Breast epithelium (tissue), 4 donors: ENCODE data around the gene FNIP1. TPM values are rescaled to one million over a fixed set of nuclear protein-coding genes. Genes with fewer than 3 reads are reported as not detected.
"Not testable (repeated sequence)": the region's sequence is repeated elsewhere in the genome, so short reads cannot be mapped to it uniquely, and the experiment has no call there.

Experiments
- DNase-seq, 2 donors: peaks; one replicate each; pipeline ENCODE4 v3.0.0-alpha.2; 2019; ENCODE audit warnings: low spot score in 2 of 2
- H3K27ac ChIP-seq, 2 donors: fragments of 200-600 bp; sonication (generic) in 1 of 2; one replicate each; pipeline ENCODE4 v1.5.1; 2016 to 2019; ENCODE audit warnings: mild to moderate bottlenecking in 1 of 2
- H3K27me3 ChIP-seq, 2 donors: fragments of 200-600 bp; sonication (generic) in 1 of 2; one replicate each; pipeline versions ENCODE4 v1.5.1 to v1.6.0; 2017 to 2019; ENCODE audit warnings: control low read depth in 1 of 2, mild to moderate bottlenecking in 1 of 2
- H3K36me3 ChIP-seq: fragments of 200-600 bp; one replicate; pipeline ENCODE4 v1.5.1; 2019
- H3K4me1 ChIP-seq, 2 donors: fragments of 200-600 bp; sonication (generic); one replicate each; pipeline ENCODE4 v1.5.1; 2016 to 2019; ENCODE audit warnings: control low read depth in 1 of 2
- H3K4me3 ChIP-seq, 3 donors: fragments of 200-600 bp; sonication (generic); 1 replicate in 2 of 3; 2 replicates in 1 of 3; pipeline ENCODE4 v1.5.1; 2016 to 2019; ENCODE audit warnings: mild to moderate bottlenecking in 3 of 3, moderate library complexity in 2 of 3
- H3K9me3 ChIP-seq, 2 donors: fragments of 200-600 bp; sonication (generic) in 1 of 2; one replicate each; pipeline ENCODE4 v1.5.1; 2016 to 2019; ENCODE audit warnings: control low read depth in 1 of 2
- POLR2A ChIP-seq: fragments of 450-650 bp; IDR thresholded peaks from one replicate; pipeline ENCODE4 v1.6.1; 2016; ENCODE audit warnings: antibody characterized with exemption, mild to moderate bottlenecking, moderate library complexity
- POLR2AphosphoS5 ChIP-seq, 3 donors: sonication (generic); formaldehyde crosslinking; IDR thresholded peaks; one replicate each; pipeline ENCODE4 v1.6.1; 2017; ENCODE audit warnings: antibody characterized with exemption in 3 of 3
- intact Hi-C: fragments of 100-400 bp; cut with DNase I; formaldehyde crosslinking; loops from one replicate; pipeline ENCODE4 v1.15.1; 2023; ENCODE audit warnings: low total_unique reads
- total RNA-seq, 3 donors: library from RNA; depleted of rRNA; stranded (reverse); fragments of >200 nt; gene quantifications; one replicate each; pipeline ENCODE4 v1.1.0, GENCODE V29; 2016
- TF ChIP-seq, protein P1 (sequence below), 3 donors: fragments of 450-650 bp; IDR thresholded peaks; one replicate each; pipeline ENCODE4 v1.5.1; 2016 to 2017; ENCODE audit warnings: antibody characterized with exemption in 3 of 3, mild to moderate bottlenecking in 3 of 3, moderate library complexity in 3 of 3

FNIP1 gene
- total RNA-seq, 3 donors from 2014 or later = 60.3 to 96.3 (median 70.9) TPM

DNA sequence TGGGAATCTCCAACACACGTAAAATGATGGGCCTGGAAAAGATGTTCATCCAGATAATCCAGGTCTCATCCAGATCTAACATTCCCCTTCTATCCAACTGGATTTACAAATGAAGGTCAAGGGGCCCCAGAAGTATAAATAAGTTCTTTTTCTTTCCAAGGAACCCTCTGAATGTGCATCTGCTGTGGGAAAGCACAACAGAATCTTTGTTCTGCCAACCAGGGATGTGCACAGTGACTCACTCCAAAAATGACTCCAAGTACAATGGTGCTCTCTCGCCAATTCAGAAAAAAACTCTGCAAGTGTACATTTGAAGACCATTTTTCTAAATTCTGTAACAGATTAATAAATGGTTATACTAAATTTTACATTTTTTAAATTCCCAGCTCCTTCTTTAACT is 174.2 kb downstream of the FNIP1 start:
- Histone ChIP-seq H3K36me3 (no peaks in the 10 kb centered on the region), H3K4me1 (no peaks in the 10 kb centered on the region), H3K27ac (no peak overlapping the region), H3K27me3 (no peaks in the 10 kb centered on the region), H3K4me3 (no peak overlapping the region), H3K9me3 (no peaks in the 10 kb centered on the region)
- TF ChIP-seq POLR2AphosphoS5 (IDR thresholded peaks at IDR 0.05) (no peak), POLR2A (no peak)
- TF ChIP-seq, protein P1, sequence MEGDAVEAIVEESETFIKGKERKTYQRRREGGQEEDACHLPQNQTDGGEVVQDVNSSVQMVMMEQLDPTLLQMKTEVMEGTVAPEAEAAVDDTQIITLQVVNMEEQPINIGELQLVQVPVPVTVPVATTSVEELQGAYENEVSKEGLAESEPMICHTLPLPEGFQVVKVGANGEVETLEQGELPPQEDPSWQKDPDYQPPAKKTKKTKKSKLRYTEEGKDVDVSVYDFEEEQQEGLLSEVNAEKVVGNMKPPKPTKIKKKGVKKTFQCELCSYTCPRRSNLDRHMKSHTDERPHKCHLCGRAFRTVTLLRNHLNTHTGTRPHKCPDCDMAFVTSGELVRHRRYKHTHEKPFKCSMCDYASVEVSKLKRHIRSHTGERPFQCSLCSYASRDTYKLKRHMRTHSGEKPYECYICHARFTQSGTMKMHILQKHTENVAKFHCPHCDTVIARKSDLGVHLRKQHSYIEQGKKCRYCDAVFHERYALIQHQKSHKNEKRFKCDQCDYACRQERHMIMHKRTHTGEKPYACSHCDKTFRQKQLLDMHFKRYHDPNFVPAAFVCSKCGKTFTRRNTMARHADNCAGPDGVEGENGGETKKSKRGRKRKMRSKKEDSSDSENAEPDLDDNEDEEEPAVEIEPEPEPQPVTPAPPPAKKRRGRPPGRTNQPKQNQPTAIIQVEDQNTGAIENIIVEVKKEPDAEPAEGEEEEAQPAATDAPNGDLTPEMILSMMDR (IDR thresholded peaks at IDR 0.05) = no peak
- DNase-seq = no peak
- intact Hi-C loops = no loop called here

- H3K36me3 ChIP-seq, intact Hi-C loops, DNase-seq, H3K4me3 ChIP-seq, H3K9me3 ChIP-seq, H3K27me3 ChIP-seq, H3K4me1 ChIP-seq, H3K27ac ChIP-seq: not testable (repeated sequence)
These were observed 175.7 kb downstream of the FNIP1 start for GRCh38 chr5:131621164-131621563.

- no peak for TF ChIP-seq POLR2A
- TF ChIP-seq POLR2AphosphoS5 (IDR thresholded peaks at IDR 0.05) = no peak
- TF ChIP-seq, protein P1 (IDR thresholded peaks at IDR 0.05) = no peak
- DNase-seq = no peak
- no peaks in the 10 kb centered on the region for H3K27me3 ChIP-seq
- H3K4me3 ChIP-seq = no peak overlapping the region
- H3K4me1 ChIP-seq = no peaks in the 10 kb centered on the region
- no peaks in the 10 kb centered on the region for H3K36me3 ChIP-seq
- intact Hi-C loops = no loop called here
- H3K27ac ChIP-seq = no peak overlapping the region
- H3K9me3 ChIP-seq = no peaks in the 10 kb centered on the region
These were observed 177.7 kb downstream of the FNIP1 start for GRCh38 chr5:131619102-131619501.

GRCh38 chr5:131617140-131617822 is 179.5 kb downstream of the FNIP1 start:
- Histone ChIP-seq H3K27me3 (no peaks in the 10 kb centered on the region), H3K4me3 (no peak overlapping the region), H3K9me3 (no peaks in the 10 kb centered on the region), H3K36me3 (no peaks in the 10 kb centered on the region), H3K27ac (no peak overlapping the region), H3K4me1 (no peaks in the 10 kb centered on the region)
- TF ChIP-seq POLR2A (no peak), POLR2AphosphoS5 (IDR thresholded peaks at IDR 0.05) (no peak)
- TF ChIP-seq, protein P1 (IDR thresholded peaks at IDR 0.05) = no peak
- intact Hi-C loops = no loop called here
- no peak for DNase-seq

- intact Hi-C loops = no loop called here
- H3K36me3 ChIP-seq = no peaks in the 10 kb centered on the region
- no peak overlapping the region for H3K27ac ChIP-seq
- no peak for DNase-seq
- no peaks in the 10 kb centered on the region for H3K27me3 ChIP-seq
- H3K9me3 ChIP-seq = no peaks in the 10 kb centered on the region
- H3K4me1 ChIP-seq = no peaks in the 10 kb centered on the region
- TF ChIP-seq, protein P1 (IDR thresholded peaks at IDR 0.05) = no peak
- TF ChIP-seq POLR2A (no peak), POLR2AphosphoS5 (IDR thresholded peaks at IDR 0.05) (no peak)
- H3K4me3 ChIP-seq = no peak overlapping the region
These were observed 180.9 kb downstream of the FNIP1 start for GRCh38 chr5:131615957-131616356.
